ENCODE measurements around the gene CHCHD5.

GRCh38 chr2:112577756-112578155 is 6.7 kb upstream of the CHCHD5 start:
- no peak for TF ChIP-seq EZH2 (IDR thresholded peaks at IDR 0.05; ENCODE audit: borderline replicate concordance, low read depth, low read length, poor library complexity, severe bottlenecking)
- TF ChIP-seq, protein P1, sequence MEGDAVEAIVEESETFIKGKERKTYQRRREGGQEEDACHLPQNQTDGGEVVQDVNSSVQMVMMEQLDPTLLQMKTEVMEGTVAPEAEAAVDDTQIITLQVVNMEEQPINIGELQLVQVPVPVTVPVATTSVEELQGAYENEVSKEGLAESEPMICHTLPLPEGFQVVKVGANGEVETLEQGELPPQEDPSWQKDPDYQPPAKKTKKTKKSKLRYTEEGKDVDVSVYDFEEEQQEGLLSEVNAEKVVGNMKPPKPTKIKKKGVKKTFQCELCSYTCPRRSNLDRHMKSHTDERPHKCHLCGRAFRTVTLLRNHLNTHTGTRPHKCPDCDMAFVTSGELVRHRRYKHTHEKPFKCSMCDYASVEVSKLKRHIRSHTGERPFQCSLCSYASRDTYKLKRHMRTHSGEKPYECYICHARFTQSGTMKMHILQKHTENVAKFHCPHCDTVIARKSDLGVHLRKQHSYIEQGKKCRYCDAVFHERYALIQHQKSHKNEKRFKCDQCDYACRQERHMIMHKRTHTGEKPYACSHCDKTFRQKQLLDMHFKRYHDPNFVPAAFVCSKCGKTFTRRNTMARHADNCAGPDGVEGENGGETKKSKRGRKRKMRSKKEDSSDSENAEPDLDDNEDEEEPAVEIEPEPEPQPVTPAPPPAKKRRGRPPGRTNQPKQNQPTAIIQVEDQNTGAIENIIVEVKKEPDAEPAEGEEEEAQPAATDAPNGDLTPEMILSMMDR (conservative IDR thresholded peaks at IDR 0.05; ENCODE audit: low read depth, low read length), result peak; percentile 38
